Activated naive CD4-positive, alpha-beta T cell treated with anti-CD3 and anti-CD28 coated beads, Interleukin-2, amount 50 U/mL, for 72 hours (primary cell): Measurements from ENCODE around the gene FAM20A. TPM values are rescaled to one million over a fixed set of nuclear protein-coding genes. Genes with fewer than 3 reads are reported as not detected.
"Not testable (repeated sequence)": the region's sequence is repeated elsewhere in the genome, so short reads cannot be mapped to it uniquely, and the experiment has no call there.

Experiments used
- ATAC-seq, 2 donors: fragments of 150-1000 bp; cut with Tn5 transposase; 2 replicates each; pipeline ENCODE4 v1.10.0; 2021; ENCODE audit warnings: mild to moderate bottlenecking in 2 of 2, moderate library complexity in 2 of 2
- DNase-seq, 2 donors: peaks; one replicate each; pipeline ENCODE4 v3.0.0; 2021 to 2022; ENCODE audit warnings: low spot score in 2 of 2
- H3K27ac Mint-ChIP-seq, 2 donors: one replicate each; pipeline ENCODE4 v1.8.0; 2022; ENCODE audit warnings: mild to moderate bottlenecking in 2 of 2, mixed read lengths in 2 of 2
- H3K36me3 Mint-ChIP-seq, 2 donors: one replicate each; pipeline ENCODE4 v1.8.0; 2022; ENCODE audit warnings: mixed read lengths in 2 of 2
- H3K9me3 Mint-ChIP-seq, 2 donors: one replicate each; pipeline ENCODE4 v1.8.0; 2022; ENCODE audit warnings: mixed read lengths in 2 of 2
- total RNA-seq, 2 donors: library from RNA; stranded (reverse); gene quantifications; one replicate each; pipeline ENCODE4 v1.2.3, GENCODE V29; 2022

FAM20A gene
- total RNA-seq, 2 donors from 2014 or later: not detected

DNA sequence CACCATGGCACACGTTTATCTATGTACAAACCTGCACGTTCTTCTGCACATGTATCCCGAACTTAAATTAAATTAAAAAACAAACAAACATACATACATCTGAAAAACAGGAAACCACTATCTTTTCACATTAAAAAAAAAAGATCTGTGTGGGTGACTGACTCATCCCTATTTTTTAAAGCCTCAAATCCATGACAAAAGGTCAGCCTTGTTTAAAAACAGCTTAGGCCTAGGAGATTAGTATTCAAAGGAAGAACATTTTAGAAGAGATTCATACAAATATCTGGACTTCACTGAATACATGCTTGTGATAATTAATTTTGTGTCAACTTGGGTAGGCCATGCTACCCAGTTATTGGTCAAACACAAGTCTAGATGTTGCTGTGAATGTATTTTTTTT is 93.6 kb downstream of the FAM20A start:
- ATAC-seq (no peak), DNase-seq (no peak)
- no peak overlapping the region for H3K27ac Mint-ChIP-seq
- peaks cover 0 to under 1% of the 10 kb centered on the region in 2 donors for H3K36me3 Mint-ChIP-seq
- no peaks in the 10 kb centered on the region for H3K9me3 Mint-ChIP-seq

DNA sequence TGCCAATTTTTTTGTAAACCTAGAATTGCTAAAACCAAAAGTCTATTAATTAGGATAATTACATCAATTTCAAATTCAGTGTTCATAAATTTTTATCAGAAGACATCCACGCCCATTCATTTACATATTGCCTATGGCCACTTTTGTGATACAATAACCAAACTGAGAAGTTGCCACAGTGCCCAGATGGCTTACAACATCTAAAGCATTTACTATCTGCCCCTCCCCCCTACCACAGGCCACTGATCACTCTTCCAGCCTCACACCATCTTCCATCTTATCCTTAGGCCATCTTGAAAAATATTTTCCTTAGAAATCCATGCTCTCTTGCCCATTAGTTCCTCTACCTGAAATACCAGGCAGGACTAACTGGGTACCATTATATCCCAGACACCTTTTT is 95.2 kb downstream of the FAM20A start:
- H3K27ac Mint-ChIP-seq: no peak overlapping the region
- H3K9me3 Mint-ChIP-seq: peaks cover 0 to 5% of the 10 kb centered on the region in 2 donors
- ATAC-seq (no peak), DNase-seq (no peak)
- peaks cover 0 to 5% of the 10 kb centered on the region in 2 donors for H3K36me3 Mint-ChIP-seq

DNA sequence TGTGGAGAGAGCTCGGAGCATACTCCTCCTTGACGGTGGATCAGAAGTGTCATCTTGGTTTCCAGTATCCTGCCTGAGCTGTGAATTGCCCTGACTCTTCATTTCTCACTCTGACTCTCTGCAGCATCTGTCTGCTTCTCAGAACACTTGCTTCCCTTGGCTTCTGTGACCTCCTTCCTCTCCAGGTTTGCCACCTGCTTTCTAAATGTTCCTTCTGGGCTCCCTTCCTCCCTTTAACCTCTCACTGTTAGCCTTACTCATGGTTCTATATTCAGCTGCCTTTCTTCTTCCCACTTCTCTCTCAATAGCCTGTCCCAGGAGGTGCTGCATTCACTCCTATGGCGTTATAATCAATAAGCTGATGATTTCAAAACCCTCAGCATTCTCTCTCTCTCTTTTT is 100.1 kb downstream of the FAM20A start:
- Mint-ChIP-seq H3K36me3 (peaks cover 0 to 6% of the 10 kb centered on the region in 2 donors), H3K9me3 (peaks cover 0 to 12% of the 10 kb centered on the region in 2 donors), H3K27ac (peak overlapping the region in 1 of 2 donors; percentile 31)
- no peak for DNase-seq
- no peak for ATAC-seq

DNA sequence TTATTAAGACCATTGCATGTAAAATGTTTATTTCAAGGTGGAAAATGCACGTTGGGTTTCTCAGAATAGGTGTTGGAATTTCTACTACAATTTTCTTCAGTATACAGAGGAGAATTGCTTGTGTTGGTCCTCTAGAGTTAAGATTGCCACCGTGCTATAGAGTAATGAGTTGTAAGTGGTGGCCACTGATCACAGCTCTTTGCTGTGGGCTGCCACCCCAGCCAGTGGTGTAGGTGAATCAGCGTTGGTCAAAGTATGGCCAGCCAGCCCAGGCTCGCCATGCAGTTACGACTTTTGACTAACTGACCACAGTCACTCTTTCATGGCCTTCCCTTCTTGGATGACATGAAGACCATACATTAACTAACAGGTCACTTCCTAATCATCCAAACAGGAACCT is 101.6 kb downstream of the FAM20A start:
- peaks cover 0 to 12% of the 10 kb centered on the region in 2 donors for H3K9me3 Mint-ChIP-seq
- H3K36me3 Mint-ChIP-seq: peaks cover 0 to 6% of the 10 kb centered on the region in 2 donors
- H3K27ac Mint-ChIP-seq: no peak overlapping the region
- DNase-seq: no peak
- ATAC-seq: peak in 1 of 2 donors; percentile 56

DNA sequence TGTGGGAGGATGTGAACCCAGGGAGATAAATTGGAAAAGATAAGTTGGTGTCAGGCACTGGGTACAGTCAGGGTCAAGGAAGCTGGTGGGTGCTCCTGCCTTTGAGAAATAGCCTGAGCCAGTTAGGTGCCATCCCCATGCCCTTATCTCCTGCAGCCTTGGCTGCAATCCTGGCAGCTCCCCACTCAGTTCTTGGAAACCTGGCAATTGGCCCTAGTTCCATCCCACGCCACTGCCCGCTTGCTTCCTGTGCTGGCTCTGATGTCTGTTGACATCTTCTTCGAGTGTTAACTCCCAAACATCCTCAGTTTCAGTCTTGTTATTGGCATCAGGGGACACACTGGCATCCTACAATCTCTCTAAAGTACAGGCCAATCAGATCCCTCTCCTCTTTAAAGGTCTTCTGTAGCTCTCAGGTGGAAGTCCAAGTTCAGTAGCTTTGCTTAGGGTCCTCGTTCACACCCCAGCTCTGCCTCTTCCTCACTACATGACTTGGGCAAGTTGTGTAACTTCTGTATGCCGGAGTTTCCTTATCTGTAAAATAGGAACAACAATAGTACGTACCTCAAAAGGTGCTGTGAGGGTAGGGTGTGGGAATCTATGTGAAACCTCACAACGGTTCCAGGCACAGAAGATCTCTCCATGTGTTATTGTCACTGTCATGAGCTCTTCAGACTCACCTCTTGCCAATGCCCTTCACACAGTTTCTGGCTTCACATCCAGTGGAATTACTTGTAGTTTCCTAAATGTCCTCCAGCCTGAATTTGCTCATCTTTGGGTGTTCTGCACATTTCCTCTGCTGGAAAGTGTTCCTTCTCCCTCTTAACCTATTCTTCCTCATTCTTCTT is 102.5 kb downstream of the FAM20A start:
- peaks cover 0 to 6% of the 10 kb centered on the region in 2 donors for H3K36me3 Mint-ChIP-seq
- ATAC-seq (no peak), DNase-seq (no peak)
- peaks cover 0 to 12% of the 10 kb centered on the region in 2 donors for H3K9me3 Mint-ChIP-seq
- H3K27ac Mint-ChIP-seq: peak overlapping the region in 1 of 2 donors; percentile 53

DNA sequence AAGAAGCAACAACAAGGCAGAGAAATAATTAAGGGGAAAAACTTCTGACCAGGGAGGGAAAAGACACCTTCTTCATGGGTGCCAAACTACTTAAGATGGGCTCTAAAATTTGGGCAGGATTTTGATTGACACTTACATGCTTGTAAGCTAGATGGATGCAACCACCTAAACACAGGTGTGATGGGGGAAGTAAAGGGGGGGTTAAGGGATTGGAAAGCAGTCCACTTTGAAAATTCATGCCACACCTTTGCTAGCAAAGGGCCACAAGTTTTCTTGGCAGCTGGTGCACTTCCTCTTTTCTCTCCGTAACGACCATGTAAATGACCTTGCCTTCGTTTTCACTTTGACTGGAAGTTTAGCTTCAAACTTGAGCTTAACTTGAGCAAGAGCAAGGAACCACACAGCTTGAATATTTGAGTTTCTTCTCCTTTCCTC is 103.3 kb downstream of the FAM20A start:
- ATAC-seq (peak; percentile 62 to 66), DNase-seq (no peak)
- Mint-ChIP-seq H3K27ac (peak overlapping the region in 1 of 2 donors; percentile 53), H3K36me3 (peaks cover 0 to 6% of the 10 kb centered on the region in 2 donors), H3K9me3 (peaks cover 0 to 12% of the 10 kb centered on the region in 2 donors)

DNA sequence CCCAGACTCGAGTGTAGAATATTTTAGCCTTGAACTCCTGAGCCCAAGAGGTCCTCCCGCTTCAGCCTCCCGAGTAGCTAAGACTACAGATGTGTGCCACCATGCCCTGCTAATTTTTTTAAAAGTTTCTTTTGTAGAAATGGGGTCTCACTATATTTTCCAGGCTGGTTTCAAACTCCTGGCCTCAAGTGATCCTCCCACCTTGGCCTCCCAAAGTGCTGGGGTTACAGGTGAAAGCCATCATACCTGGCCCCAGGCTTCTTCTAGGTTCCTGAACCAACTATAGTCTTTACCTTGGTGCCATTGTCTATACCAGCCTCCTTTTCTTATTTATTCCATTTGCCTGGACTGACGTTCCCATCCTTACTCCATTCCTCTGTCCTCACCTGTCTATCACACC is 106.1 kb downstream of the FAM20A start:
- DNase-seq (no peak), ATAC-seq (peak in 1 of 2 donors; percentile 21)

DNA sequence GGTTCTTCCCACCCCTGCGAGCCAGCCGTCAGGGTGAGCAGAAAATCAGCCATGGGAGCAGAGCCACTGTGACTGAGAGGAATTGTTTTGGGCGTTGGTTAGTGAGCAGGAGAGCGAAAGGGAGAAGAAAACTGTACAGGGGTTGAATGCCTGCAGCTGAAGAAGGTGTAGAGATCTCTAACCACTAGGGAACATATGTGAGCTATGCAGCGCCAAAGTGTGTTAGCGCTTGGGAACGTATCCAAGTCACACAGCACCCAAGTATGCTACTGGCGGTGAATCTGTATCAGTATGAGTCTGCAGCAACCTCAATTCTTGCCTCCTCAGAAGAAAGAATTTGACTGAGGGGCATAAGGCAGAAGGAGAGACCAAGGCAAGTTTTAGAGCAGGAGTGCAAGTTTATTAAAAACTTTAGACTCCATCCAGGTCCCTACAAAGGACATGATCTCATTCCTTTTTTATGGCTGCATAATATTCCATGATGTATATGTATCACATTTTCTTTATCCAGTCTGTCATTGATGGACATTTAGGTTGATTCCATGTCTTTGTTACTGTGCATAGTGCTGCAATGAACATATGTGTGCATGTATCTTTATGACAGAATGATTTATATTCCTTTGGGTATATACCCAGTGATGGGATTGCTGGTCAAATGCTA is 108.6 kb downstream of the FAM20A start:
- H3K36me3 Mint-ChIP-seq, ATAC-seq, DNase-seq, H3K9me3 Mint-ChIP-seq: not testable (repeated sequence)
- peak overlapping the region in 1 of 2 donors; percentile 22 for H3K27ac Mint-ChIP-seq

More for the DNA sequence above, 106.1 kb downstream of the FAM20A start:
- Mint-ChIP-seq H3K36me3 (no peaks in the 10 kb centered on the region), H3K9me3 (peaks cover 0 to 5% of the 10 kb centered on the region in 2 donors), H3K27ac (no peak overlapping the region)

DNA sequence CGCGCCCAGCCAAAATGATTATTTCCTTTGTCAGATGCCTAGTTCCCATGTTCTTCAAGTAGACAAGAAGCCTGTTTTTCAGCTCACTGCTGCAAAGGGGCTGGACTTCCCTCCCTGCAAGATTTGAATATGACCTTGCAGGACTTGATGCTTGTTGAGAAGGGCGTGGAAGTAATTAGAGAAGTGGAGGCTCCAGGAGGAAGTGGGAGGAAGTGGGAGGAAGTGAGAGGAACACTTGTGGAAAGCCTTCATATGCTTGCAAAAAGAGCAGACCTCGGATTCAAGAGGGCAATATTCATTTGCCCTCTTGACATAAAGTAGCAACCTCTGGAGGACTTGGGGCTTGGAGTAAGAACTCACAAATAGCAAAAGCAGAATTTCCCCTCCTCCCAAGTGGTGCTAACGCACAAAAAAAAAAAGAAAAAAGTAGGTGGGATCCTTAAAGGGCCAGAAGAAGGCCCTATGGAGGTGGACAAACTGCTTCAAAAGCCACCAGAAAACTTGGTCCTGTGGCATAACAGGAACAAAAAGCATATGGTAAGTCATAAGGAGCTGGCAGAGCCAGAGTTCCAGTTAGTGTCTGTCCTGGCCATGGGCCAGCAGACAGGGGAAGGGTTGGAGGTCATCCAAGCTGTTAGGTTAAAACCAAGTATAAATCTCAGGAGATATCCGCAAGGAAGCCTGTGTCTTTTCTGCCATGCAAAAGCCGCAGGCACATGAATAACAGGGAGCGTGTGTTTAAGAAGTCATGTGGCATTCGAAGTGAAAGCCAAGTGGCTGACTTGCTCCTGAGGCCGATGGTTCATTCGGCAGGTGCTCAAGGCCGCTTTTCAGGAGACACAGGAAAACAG is 109.6 kb downstream of the FAM20A start:
- DNase-seq (no peak), ATAC-seq (no peak)
- H3K9me3 Mint-ChIP-seq: no peaks in the 10 kb centered on the region
- no peaks in the 10 kb centered on the region for H3K36me3 Mint-ChIP-seq
- no peak overlapping the region for H3K27ac Mint-ChIP-seq

DNA sequence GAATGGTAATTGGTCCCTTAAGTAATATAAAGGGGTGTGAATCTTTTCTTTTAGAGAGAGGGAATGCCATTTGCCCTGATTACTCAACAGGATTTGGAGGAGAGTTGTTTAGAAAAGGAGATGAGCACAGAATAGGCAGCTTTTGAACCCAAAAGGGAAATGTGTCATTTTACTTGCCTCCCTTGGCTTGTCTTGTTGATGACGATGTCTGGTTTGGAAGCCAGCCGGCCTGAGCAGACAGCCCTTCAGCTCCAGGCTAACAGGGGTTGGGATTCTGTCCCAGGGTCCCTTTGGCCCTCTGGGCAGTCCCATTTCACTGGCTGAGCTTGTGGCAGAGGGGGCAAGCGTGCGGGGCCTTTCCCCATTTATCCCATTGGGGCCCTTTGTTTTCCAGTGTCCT is 111.2 kb downstream of the FAM20A start:
- DNase-seq (no peak), ATAC-seq (no peak)
- H3K9me3 Mint-ChIP-seq: no peaks in the 10 kb centered on the region
- no peak overlapping the region for H3K27ac Mint-ChIP-seq
- no peaks in the 10 kb centered on the region for H3K36me3 Mint-ChIP-seq

Other genes with a start within 250 kb of the FAM20A start
- gene WIPI1, start 143.9 kb downstream of the FAM20A start, total RNA-seq: 10 to 100 TPM; 15.2 to 22.0 TPM
- gene PRKAR1A, start 88.9 kb downstream of the FAM20A start, total RNA-seq: 100 to 1,000 TPM; 154 to 171 TPM